OCI-M1 (cell line): ENCODE measurements around the gene ALDH9A1.

Experiments
- DNase-seq: peaks from one replicate; lab custom pipeline; 2025; lab: John Stamatoyannopoulos, UW

Gene ALDH9A1

GRCh38 chr1:165619647-165620151 lies 78.7 kb downstream of the ALDH9A1 start:
- DNase-seq: no peak

GRCh38 chr1:165616987-165617546 lies 81.3 kb downstream of the ALDH9A1 start:
- no peak for DNase-seq

- no peak for DNase-seq
These were observed 82.2 kb downstream of the ALDH9A1 start for GRCh38 chr1:165616054-165616612.
